DND-41 (cell line): Measurements from ENCODE around the gene SDF2L1.
"Not testable (repeated sequence)": the region's sequence is repeated elsewhere in the genome, so short reads cannot be mapped to it uniquely, and the experiment has no call there.

ENCODE experiments used
- ATAC-seq: fragments of 200-7000 bp; cut with Tn5 transposase; 3 replicates; pipeline ENCODE4 v1.9.1; 2021; ENCODE audit warnings: low read depth; ENCODE audit not compliant: insufficient read depth
- DNase-seq: peaks from one replicate; pipeline ENCODE4 v3.0.0-alpha.2; 2020
- H2AFZ ChIP-seq: 2 replicates; pipeline ENCODE4 v1.6.0; 2012; ENCODE audit warnings: low read depth, low read length
- H3K27ac ChIP-seq: 2 replicates; pipeline ENCODE4 v1.5.1; 2012; ENCODE audit warnings: low read length, inconsistent platforms
- H3K27me3 ChIP-seq: fragments of 200-600 bp; sonication (generic); 2 replicates; pipeline ENCODE4 v1.6.0; 2012; ENCODE audit warnings: low read length, mild to moderate bottlenecking, inconsistent platforms; ENCODE audit not compliant: insufficient read depth, poor library complexity
- H3K36me3 ChIP-seq: 2 replicates; pipeline ENCODE4 v1.5.1; 2012; ENCODE audit warnings: low read length, inconsistent platforms; ENCODE audit not compliant: insufficient read depth
- H3K4me1 ChIP-seq: 2 replicates; pipeline ENCODE4 v1.5.1; 2012; ENCODE audit warnings: mild to moderate bottlenecking, low read length; ENCODE audit not compliant: insufficient read depth
- H3K4me2 ChIP-seq: 2 replicates; pipeline ENCODE4 v1.6.0; 2012; ENCODE audit warnings: mild to moderate bottlenecking, moderate library complexity, low read length, inconsistent platforms; ENCODE audit not compliant: insufficient read depth
- H3K4me3 ChIP-seq, 2 experiments: fragments of 200-600 bp in 1 of 2; shearing (Covaris generic) in 1 of 2; 2 replicates each; pipeline ENCODE4 v1.5.1; 2012 to 2016; ENCODE audit warnings: inconsistent platforms in 2 of 2, low read length in 2 of 2, mild to moderate bottlenecking in 2 of 2, low read depth in 1 of 2, moderate library complexity in 1 of 2
- H3K79me2 ChIP-seq: 2 replicates; pipeline ENCODE4 v1.6.0; 2012; ENCODE audit warnings: low read length, inconsistent platforms; ENCODE audit not compliant: insufficient read depth
- H3K9ac ChIP-seq: 2 replicates; pipeline ENCODE4 v1.6.0; 2012; ENCODE audit warnings: low read depth, mild to moderate bottlenecking, inconsistent platforms, low read length, moderate library complexity
- H3K9me3 ChIP-seq: 2 replicates; pipeline ENCODE4 v1.5.1; 2012; ENCODE audit warnings: low read length, moderate library complexity, mild to moderate bottlenecking, inconsistent platforms; ENCODE audit not compliant: insufficient read depth, severe bottlenecking
- H4K20me1 ChIP-seq: 2 replicates; pipeline ENCODE4 v1.6.0; 2012; ENCODE audit warnings: low read length; ENCODE audit not compliant: insufficient read depth
- EZH2 ChIP-seq: IDR thresholded peaks from 3 replicates; pipeline ENCODE4 v1.6.1; 2012; ENCODE audit warnings: borderline replicate concordance, low read depth, mild to moderate bottlenecking, moderate library complexity, low read length, inconsistent platforms; ENCODE audit not compliant: severe bottlenecking
- TF ChIP-seq, protein P1 (sequence below): IDR thresholded peaks from 2 replicates; pipeline ENCODE4 v1.5.1; 2012; ENCODE audit warnings: borderline replicate concordance, low read length, moderate library complexity, mild to moderate bottlenecking; ENCODE audit not compliant: poor library complexity, severe bottlenecking; ENCODE audit errors: extremely low read depth

SDF2L1 gene

DNA sequence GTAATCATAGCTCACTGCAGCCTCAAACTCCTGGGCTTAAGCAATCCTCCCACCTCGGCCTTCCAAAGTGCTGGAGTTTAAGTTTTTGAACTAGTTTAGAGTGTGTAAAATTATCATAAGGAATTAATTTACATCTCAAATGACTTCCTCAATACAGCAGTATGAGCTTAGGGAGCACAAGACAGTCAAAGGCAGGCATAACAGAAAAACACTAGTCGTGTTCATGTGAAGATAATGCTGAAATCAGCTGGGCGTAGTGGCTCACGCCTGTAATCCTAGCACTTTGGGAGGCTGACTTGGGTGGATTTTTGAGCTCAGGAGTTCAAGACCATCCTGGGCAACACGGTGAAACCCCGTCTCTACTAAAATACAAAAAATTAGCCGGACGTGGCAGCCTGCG, 38.1 kb upstream of the SDF2L1 start:
- ATAC-seq (no peak), DNase-seq (no peak)
- H3K27me3 ChIP-seq, result no peaks in the 10 kb centered on the region
- no peak overlapping the region for H3K27ac ChIP-seq
- H3K9me3 ChIP-seq, result no peaks in the 10 kb centered on the region
- no peak overlapping the region for H3K4me2 ChIP-seq
- peaks cover 50% of the 10 kb centered on the region for H3K36me3 ChIP-seq
- no peak overlapping the region for H3K4me3 ChIP-seq
- no peak overlapping the region for H2AFZ ChIP-seq
- no peaks in the 10 kb centered on the region for H3K4me1 ChIP-seq
- H4K20me1 ChIP-seq, result peaks cover 81% of the 10 kb centered on the region
- H3K79me2 ChIP-seq, result peaks cover 97% of the 10 kb centered on the region
- no peak for TF ChIP-seq EZH2
- H3K9ac ChIP-seq, result no peak overlapping the region

DNA sequence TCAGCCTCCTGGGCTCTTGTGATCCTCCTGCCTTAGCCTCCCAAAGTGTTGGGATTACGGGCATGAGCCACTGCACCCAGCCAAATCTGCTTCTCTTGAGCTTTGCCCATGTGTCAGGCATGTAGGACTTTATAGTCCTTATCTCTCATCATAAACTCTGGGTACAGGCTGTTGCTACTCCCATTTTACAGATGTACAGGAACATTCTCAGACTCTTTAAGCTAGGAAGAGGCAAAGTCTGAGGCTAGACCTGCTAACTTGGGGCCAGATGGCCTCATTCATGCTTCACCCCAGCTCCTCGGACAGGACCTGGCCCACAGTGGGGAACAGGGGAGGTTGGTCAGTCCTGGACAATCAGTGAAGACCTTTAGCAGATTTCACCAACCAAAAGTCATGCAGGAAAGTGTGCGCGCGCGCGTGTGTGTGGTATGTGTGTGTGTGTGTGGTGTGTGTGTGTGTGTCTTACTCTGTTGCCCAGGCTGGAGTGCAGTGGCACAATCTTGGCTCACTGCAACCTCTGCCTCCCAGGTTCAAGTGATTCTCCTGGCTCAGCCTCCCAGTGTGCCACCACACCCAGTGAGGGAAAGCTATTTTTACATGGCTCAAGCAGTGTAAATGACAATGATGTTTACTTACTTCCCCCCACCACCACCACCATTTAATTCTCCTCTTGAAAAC, 36.1 kb upstream of the SDF2L1 start:
- Histone ChIP-seq H3K4me1 (no peaks in the 10 kb centered on the region), H3K27me3 (no peaks in the 10 kb centered on the region), H2AFZ (no peak overlapping the region), H4K20me1 (peaks cover 80% of the 10 kb centered on the region), H3K4me2 (no peak overlapping the region), H3K36me3 (peaks cover 62% of the 10 kb centered on the region), H3K4me3 (no peak overlapping the region), H3K79me2 (peaks cover 97% of the 10 kb centered on the region), H3K9me3 (no peaks in the 10 kb centered on the region), H3K9ac (no peak overlapping the region), H3K27ac (no peak overlapping the region)
- ATAC-seq, result no peak
- no peak for TF ChIP-seq EZH2
- TF ChIP-seq, protein P1, sequence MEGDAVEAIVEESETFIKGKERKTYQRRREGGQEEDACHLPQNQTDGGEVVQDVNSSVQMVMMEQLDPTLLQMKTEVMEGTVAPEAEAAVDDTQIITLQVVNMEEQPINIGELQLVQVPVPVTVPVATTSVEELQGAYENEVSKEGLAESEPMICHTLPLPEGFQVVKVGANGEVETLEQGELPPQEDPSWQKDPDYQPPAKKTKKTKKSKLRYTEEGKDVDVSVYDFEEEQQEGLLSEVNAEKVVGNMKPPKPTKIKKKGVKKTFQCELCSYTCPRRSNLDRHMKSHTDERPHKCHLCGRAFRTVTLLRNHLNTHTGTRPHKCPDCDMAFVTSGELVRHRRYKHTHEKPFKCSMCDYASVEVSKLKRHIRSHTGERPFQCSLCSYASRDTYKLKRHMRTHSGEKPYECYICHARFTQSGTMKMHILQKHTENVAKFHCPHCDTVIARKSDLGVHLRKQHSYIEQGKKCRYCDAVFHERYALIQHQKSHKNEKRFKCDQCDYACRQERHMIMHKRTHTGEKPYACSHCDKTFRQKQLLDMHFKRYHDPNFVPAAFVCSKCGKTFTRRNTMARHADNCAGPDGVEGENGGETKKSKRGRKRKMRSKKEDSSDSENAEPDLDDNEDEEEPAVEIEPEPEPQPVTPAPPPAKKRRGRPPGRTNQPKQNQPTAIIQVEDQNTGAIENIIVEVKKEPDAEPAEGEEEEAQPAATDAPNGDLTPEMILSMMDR, result no peak
- DNase-seq, result no peak

DNA sequence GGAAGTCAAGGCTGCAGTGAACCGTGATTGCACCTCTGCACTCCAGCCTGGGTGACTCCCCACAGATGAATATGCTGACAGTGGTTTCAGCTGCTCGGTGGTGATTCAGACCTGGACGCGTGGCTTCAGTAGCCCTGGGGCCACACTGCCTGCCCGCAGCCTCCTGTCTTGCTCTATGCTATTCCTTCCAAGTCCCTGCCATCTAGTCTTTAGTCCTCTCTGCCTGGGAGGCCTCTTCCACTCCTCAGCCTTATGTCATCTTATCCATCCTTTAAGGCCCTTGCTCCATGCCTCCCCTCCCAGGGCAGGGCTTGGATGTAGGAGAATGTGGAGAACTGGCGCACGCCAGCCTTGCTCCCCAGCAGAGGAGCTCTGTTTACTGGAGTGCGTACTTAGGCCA, 35.3 kb upstream of the SDF2L1 start:
- no peak overlapping the region for H3K27ac ChIP-seq
- no peak overlapping the region for H3K9ac ChIP-seq
- H4K20me1 ChIP-seq, result peaks cover 80% of the 10 kb centered on the region
- H3K4me3 ChIP-seq, result no peak overlapping the region
- no peak for ATAC-seq
- H3K79me2 ChIP-seq, result peaks cover 98% of the 10 kb centered on the region
- no peaks in the 10 kb centered on the region for H3K4me1 ChIP-seq
- H2AFZ ChIP-seq, result no peak overlapping the region
- DNase-seq, result no peak
- no peaks in the 10 kb centered on the region for H3K27me3 ChIP-seq
- no peak overlapping the region for H3K4me2 ChIP-seq
- TF ChIP-seq EZH2, result no peak
- TF ChIP-seq, protein P1, result no peak
- peaks cover 69% of the 10 kb centered on the region for H3K36me3 ChIP-seq
- H3K9me3 ChIP-seq, result no peaks in the 10 kb centered on the region

DNA sequence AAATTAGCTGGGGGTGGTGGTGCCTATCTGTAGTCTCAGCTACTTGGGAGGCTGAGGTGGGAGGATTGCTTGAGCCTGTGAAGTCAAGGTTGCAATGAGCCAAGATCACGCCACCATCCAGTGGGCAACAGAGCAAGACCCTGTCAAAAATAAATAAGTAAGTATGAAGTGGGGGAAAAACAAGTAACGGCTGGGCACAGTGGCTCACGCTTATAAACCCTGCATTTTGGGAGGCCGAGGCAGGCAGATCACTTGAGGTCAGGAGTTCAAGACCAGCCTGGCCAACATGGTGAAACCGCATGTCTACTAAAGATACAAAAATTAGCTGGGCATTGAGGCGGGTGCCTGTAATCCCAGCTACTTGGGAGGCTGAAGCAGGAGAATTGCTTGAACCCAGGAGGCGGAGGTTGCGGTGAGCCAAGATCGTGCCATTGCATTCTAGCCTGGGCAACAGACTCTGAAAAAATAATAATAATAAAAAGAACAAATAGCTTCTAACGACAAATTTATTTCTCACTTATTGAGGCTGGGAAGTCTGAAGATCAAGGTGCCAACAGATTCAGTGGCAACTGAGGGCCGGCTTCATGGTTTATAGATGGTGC, 32.4 kb upstream of the SDF2L1 start:
- not testable (repeated sequence) for H3K4me3 ChIP-seq, H3K27ac ChIP-seq, ATAC-seq, H3K4me2 ChIP-seq, H3K4me1 ChIP-seq, H3K9me3 ChIP-seq, DNase-seq, H3K9ac ChIP-seq, H2AFZ ChIP-seq, H3K27me3 ChIP-seq
- H3K36me3 ChIP-seq, result peaks cover 81% of the 10 kb centered on the region
- peaks cover 84% of the 10 kb centered on the region for H4K20me1 ChIP-seq
- H3K79me2 ChIP-seq, result peaks cover 96% of the 10 kb centered on the region
